Measurements from ENCODE around the gene RHBDD3. TPM values are rescaled to one million over a fixed set of nuclear protein-coding genes. Genes with fewer than 3 reads are reported as not detected.

Gene RHBDD3
- total and polyA plus RNA-seq, 2 of the 4 experiments (the other 2 are of a cell fraction): 5.7 to 21.5 TPM

GRCh38 chr22:29312218-29313125 is 44.7 kb upstream of the RHBDD3 start:
- in situ Hi-C loops (cut with MboI; ENCODE audit: low sequenced_read_pairs) (no loop called here), intact Hi-C loops (cut with micrococcal nuclease) (no loop called here), dilution Hi-C loops (cut with HindIII; ENCODE audit: low sequenced_read_pairs, unreplicated experiment) (no loop called here)
- ATAC-seq (ENCODE audit: low read depth) (no peak), DNase-seq (no peak)
- Histone ChIP-seq H4K5ac (ENCODE audit: low read depth, low read length) (no peak overlapping the region), H3K27me3 (ENCODE audit: control insufficient read depth, insufficient read depth, low read length) (peaks cover 41% of the 10 kb centered on the region), H2AK5ac (ENCODE audit: low read depth, low read length) (no peak overlapping the region), H3K4me1 (ENCODE audit: control insufficient read depth, insufficient read depth, low read length) (peaks cover 15% of the 10 kb centered on the region), H3K56ac (ENCODE audit: extremely low read depth, insufficient read depth, low read length) (no peak overlapping the region), H3K23ac (ENCODE audit: low read depth, low read length) (no peak overlapping the region), H3K36me3 (ENCODE audit: control insufficient read depth, insufficient read depth, low read length) (peaks cover 2% of the 10 kb centered on the region; the same call in 1 of the 2 replicates), H2BK5ac (ENCODE audit: low read depth, low read length, poor library complexity, severe bottlenecking) (no peak overlapping the region), H2BK15ac (ENCODE audit: low read depth, low read length) (no peak overlapping the region), H4K91ac (ENCODE audit: insufficient read depth, low read depth, low read length) (no peak overlapping the region), H3K18ac (ENCODE audit: low read depth, low read length) (no peak overlapping the region), H3K9me1 (ENCODE audit: insufficient read depth, low read length) (peaks cover 5% of the 10 kb centered on the region; the same call in 1 of the 2 replicates), H4K20me1 (ENCODE audit: insufficient read depth, low read length) (peaks cover 34% of the 10 kb centered on the region), H3K4me3 (ENCODE audit: insufficient read depth, low read depth, low read length) (no peak overlapping the region), H3K9me3 (ENCODE audit: control insufficient read depth, insufficient read depth, low read length) (no peaks in the 10 kb centered on the region), H3K4me2 (ENCODE audit: low read depth, low read length) (no peak overlapping the region), H3K4ac (ENCODE audit: low read depth, low read length) (no peak overlapping the region), H3K79me1 (ENCODE audit: low read depth in 1 of 2, low read length in 2 of 2) (peaks cover 5 to 37% of the 10 kb centered on the region in 2 experiments; a peak in 3 of 4 replicates), H2BK120ac (ENCODE audit: low read depth, low read length) (no peak overlapping the region), H3K27ac (ENCODE audit: insufficient read depth, low read length) (no peak overlapping the region), H2AK9ac (replicated peaks; ENCODE audit: low read depth, low read length, poor library complexity) (no peak overlapping the region), H3K14ac (replicated peaks; ENCODE audit: low read depth, low read length) (no peak overlapping the region), H3K9ac (ENCODE audit: low read depth, low read length) (no peak overlapping the region), H2AFZ (replicated peaks; ENCODE audit: low read length, poor library complexity) (no peak overlapping the region), H4K8ac (ENCODE audit: low read depth in 2 of 2, low read length in 2 of 2) (no peak overlapping the region), H2BK20ac (ENCODE audit: low read depth, low read length) (no peak overlapping the region)
- BruUV-seq (replicated peaks): no TSS peak
- CTCF ChIA-PET: interaction anchor here (0.9 kb wide), 1 partner anchor 9 kb away, joined by 3 read pairs; no protein-coding TSS in a partner anchor
- WGBS, 2 experiments (ENCODE audit: extremely low coverage in 2 of 2, insufficient read length in 1 of 2): 92% methylated on average over 10 of the region's 25 CpGs; no CpG with 5 or more reads in 1 of the 2 experiments
- POLR2A ChIA-PET (ENCODE audit: unreplicated experiment): interaction anchor here (0.5 to 0.6 kb wide), 2 partner anchors 41 to 1266 kb away, joined by 3 read pairs; no protein-coding TSS in a partner anchor
- TF ChIP-seq RCOR1 (IDR thresholded peaks at IDR 0.05; ENCODE audit: insufficient replicate concordance, low read length) (no peak), CHD1 (IDR thresholded peaks at IDR 0.05; ENCODE audit: low read depth, low read length) (no peak), RAD21 (IDR thresholded peaks at IDR 0.05; ENCODE audit: low read length) (no peak), MAZ (IDR thresholded peaks at IDR 0.05; ENCODE audit: borderline replicate concordance, low read depth, low read length) (no peak), SMC3 (IDR thresholded peaks at IDR 0.05; ENCODE audit: low read depth, low read length) (no peak), ELK1 (IDR thresholded peaks at IDR 0.05; ENCODE audit: borderline replicate concordance, low read depth, low read length) (no peak), MXI1 (IDR thresholded peaks at IDR 0.05; ENCODE audit: borderline replicate concordance, low read depth, low read length) (no peak), FOS (IDR thresholded peaks at IDR 0.05; ENCODE audit: low read depth, low read length) (no peak), BHLHE40 (IDR thresholded peaks at IDR 0.05; ENCODE audit: low read depth, low read length) (no peak), USF2 (IDR thresholded peaks at IDR 0.05; ENCODE audit: low read depth, low read length) (no peak), CTCF (conservative IDR thresholded peaks at IDR 0.05; ENCODE audit: low read depth, low read length) (no peak), CEBPB (IDR thresholded peaks at IDR 0.05; ENCODE audit: low read depth, low read length) (no peak), MAFK (IDR thresholded peaks at IDR 0.05; ENCODE audit: low read depth, low read length) (no peak)

All from IMR-90 (cell line).